Superior temporal gyrus (tissue), 1 donor: ENCODE measurements around the gene FKBP4.
"Not testable (repeated sequence)": the region's sequence is repeated elsewhere in the genome, so short reads cannot be mapped to it uniquely, and the experiment has no call there.

Experiments used
- DNase-seq: peaks from one replicate; pipeline ENCODE4 v3.0.0-alpha.2; 2016; ENCODE audit errors: extremely low spot score

FKBP4 gene

DNA sequence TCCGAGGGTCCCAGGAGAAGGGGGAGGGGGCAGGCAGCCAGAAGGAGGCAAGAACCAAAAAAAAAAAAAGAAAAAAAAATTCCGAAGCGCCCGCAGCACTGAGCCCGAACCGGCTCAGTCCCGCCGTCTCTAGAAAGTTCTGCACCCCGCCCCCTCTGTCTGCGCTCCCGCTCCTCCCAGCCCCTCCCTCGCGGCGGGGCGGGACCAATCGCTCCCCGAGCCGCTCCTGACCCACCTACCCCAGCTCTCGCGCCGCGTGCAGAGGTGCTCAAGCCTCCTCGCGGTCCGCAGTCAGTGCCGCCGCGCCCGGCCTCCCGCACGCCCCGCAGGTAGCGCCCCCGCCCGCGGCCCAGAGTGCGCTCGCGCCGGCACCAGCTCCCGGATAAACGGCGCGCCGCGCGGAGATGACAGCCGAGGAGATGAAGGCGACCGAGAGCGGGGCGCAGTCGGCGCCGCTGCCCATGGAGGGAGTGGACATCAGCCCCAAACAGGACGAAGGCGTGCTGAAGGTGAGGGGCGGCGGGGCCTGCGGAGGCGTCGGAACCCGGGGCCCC, at the start of gene FKBP4:
TSS of gene FKBP4 (plus strand) at position 235 of the 554 bp plus-strand sequence. CDS start at position 405, 170 bp downstream.
- DNase-seq: peak; percentile 91

- no peak for DNase-seq
Measured at GRCh38 chr12:2745655-2746054, 49.1 kb upstream of the FKBP4 start.

DNA sequence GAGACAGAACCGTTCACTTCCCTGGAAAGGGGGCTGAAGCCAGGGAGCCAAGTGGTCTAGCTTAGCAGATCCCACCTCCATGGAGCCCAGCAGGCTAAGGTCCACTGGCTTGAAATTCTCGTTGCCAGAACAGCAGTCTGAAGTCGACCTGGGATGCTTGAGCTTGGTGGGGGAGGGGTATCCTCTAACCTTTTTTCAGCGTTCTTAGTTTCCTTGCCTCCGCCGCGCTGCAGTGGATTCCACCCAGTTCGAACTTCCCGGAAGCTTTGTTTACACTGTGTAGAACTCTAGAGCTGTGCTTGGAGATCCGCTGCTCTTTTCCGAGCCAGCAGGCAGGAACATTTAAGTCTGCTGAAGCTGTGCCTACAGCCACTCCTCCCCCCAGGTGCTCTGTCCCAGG, 45.2 kb upstream of the FKBP4 start:
- DNase-seq: no peak

GRCh38 chr12:2750185-2750584, 44.6 kb upstream of the FKBP4 start:
- no peak for DNase-seq

DNA sequence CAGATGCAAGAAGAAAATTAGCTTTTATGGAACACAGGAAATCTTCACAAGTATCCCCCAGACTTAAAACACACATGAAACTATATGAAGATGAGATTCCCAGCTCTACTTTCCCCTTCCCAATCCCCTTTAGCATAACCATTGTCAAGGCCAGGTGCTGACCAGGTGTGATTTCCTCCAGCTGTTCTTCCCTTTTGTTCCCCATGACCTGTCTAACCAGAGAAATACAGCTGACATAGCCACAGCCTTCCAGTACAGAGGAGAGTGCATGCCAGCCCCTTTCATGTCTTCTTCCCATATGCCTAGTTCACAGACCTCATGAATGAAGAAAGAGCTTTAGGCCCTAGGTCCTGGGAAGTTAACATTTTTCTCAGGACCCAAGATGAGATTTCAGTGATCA, 43.5 kb upstream of the FKBP4 start:
- DNase-seq: no peak

- no peak for DNase-seq
Measured at GRCh38 chr12:2751686-2752085, 43.1 kb upstream of the FKBP4 start.

DNA sequence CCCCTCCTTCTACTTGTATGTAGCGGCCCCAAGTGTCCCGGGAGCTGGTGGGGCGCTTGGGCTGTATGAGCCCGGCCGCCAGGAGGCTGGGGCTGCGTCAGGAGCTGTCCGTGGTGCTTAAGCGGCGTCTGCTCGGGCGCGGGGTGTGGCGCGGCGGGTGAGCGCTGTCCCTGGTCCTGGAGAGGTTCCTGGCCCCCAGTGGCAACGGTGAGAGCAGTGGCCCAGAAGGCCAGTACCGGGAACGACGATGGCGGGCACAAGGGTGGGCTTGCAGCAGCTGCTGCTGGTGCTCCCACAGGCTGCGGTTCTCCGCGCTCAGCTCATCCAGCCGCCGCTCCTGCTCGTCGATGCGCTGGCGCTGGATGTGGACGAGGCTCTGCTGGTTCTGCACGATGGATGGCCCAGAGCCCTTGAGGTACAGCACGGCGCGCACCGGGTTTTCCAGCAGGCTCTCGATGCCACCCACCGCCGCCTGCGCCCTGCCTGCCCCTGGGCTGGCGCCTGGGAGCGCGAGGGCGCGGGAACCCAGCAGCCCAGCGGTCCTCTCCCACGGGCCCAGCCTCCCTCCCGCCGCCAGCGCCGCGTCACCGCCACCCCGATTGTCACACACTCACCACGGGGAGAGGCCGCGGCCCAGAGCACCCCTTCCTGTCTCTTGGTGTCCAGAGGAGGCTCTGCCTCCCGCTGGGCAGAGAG, 41.9 kb upstream of the FKBP4 start:
- peak; percentile 51 for DNase-seq

DNA sequence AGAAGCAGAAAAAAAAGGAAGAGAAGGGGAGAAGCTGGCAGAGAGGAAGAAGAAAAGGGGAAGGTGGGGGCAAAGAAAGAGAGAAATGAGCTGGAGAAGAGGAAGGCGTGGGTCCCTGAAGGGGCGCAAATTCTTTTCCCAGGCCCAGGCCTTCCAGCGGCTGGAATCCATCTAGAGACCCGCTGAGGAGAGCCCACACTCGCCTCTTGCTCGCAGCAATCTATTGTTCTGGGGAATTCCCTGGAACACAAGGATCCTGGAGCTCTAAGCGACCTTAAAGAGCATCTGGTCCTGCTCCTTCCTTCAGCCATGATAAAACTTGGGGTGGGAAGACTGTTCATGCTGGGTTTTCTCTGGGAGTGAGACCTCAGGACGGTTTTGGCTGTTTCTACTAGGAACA, 41.2 kb upstream of the FKBP4 start:
- no peak for DNase-seq

DNA sequence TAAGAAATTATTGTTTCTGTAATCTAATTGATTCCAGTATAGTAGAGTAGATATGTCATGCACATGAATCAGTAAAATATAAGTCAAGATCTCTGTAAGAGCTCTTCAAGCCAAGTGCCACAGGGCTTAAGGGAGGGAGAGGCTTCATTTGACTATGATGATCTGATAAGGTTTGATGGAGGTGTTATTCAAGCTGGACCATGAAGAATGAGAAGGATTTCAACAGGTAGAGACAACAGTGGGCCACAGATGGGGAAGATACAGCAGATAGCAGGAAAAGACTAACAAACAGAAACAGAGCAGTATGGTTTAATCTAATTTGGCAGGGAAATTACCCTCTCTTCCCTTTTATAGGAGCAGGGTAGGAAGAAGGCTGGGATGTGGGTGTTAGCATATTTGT, 40.6 kb upstream of the FKBP4 start:
- DNase-seq: no peak

GRCh38 chr12:2756756-2757155, 38.0 kb upstream of the FKBP4 start:
- no peak for DNase-seq

GRCh38 chr12:2759733-2760132, 35.0 kb upstream of the FKBP4 start:
- no peak for DNase-seq

- DNase-seq: no peak
Measured at GRCh38 chr12:2764398-2764797, 30.4 kb upstream of the FKBP4 start.

GRCh38 chr12:2765052-2765451, 29.7 kb upstream of the FKBP4 start:
- no peak for DNase-seq

DNA sequence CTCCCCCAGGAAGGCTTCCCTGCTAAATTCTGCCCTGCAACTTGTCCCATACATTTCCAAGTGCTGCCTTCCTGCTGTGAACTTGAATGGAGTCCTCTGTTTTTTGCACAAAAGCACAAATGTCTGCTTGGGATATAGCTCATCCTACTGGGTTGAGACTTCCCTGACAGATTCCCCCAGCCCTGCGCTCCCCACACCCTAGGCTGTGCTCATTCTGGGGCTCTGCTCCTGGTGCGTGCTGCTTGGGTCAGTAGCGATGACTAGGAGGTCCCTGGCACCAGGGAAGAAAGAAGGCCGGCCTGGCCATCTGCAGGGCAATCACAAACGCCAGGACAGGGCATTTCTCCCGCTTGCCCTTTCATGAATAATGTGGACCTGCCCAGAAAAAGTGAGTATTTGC, 29.2 kb upstream of the FKBP4 start:
- DNase-seq: no peak

DNA sequence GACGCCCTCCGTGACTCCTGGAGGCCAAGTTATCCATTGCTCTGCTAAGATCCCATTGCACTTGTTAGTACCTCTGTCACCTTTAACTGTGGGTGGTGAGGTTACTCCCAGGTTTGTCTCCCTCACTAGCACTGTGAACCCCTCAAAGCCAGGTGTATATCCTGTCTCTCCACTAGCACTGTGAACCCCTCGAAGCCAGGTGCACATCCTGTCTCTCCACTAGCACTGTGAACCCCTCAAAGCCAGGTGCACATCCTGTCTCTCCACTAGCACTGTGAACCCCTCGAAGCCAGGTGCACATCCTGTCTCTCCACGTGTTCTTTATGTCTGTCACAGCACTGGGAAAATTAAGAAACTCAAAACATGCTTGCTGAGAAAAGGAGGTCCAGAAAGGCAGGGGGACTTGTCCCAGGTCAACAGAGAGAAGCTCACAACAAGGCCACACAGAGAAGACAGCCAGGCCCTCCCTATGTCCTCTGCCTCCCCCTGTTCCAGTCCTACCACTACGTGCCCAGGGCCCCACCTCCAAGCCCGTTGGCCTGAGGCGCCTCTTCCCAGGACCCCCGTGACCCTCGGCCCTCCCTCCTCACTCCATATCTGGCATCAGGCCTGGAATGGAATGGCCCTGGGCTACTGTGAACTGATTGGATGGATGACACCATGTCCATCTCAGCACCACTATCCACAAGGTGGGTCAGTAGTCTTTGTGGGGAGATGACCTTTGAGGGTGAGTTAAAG, 26.4 kb upstream of the FKBP4 start:
- DNase-seq: no peak

DNA sequence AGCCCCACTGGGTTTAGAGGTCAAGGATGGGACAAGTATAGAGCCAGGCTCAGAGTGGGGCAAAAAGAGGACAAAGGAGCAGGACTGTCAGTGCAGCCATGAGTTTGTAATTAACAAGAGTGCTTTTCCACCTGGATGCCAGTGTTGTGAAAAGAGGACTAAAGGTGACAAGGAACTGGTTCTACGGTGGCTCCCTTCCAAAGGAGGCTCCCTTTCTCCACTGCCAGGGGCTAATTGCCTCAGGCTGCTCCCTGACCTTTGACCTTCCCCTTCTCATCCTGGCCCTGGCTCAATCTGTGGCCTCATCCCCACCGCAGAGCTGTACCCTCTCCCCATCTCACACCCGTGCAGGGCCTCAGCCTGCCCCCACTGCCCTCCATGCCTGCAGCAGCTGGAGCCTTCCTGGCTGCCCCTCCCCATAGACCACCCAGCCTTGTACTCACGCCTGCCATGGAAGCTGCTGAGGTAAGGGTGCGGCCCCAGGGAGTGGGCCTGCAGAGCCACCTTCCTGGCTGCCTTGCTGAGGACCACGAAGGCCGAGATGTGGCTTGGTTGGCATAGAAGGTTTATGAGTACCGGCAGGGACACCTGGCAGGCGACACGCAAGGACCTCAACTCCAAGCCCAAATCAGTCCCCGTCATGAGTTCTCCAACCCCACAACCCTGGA, 24.8 kb upstream of the FKBP4 start:
- no peak for DNase-seq

- DNase-seq: not testable (repeated sequence)
Measured at GRCh38 chr12:2770544-2770943, 24.2 kb upstream of the FKBP4 start.

DNA sequence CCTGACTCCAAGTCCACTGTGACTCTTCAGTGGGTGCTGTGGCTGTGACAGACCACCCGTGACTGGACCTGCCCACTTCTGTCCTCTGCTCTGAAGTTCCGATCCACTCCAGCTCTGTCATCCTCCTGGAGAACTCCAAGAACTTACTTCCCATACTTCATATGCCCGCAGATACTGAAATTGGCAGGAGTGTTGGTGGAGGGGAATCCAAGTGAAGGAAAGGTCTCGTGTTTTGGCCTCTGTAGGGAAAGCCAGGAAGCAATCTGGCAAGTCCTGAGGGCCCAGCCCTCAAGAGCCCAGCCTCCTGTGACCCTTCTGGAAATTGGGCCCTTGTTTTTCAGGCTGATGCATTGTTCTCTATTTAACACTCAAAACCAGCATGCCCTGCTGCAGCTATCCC, 22.4 kb upstream of the FKBP4 start:
- DNase-seq: no peak

GRCh38 chr12:2773199-2773875, 21.4 kb upstream of the FKBP4 start:
- no peak for DNase-seq

DNA sequence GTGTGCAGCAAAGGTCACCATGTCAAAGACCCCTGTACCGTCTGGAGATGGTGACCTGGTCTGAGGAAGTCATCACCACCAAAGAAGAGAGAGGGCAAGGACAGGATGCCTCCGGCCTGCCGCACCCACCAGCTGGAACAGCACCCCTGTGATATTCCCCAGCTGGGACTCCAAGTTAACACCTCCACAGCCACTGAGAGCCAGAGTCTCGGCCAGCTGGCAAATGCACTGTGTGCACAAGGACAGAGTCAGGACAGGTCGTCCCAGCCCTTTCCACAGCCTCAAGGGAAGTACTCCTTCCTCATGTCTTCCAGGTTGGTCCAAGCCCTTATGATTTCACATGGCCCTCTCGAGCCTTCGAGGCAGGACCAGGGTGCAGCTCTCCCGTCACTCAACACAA, 19.3 kb upstream of the FKBP4 start:
- no peak for DNase-seq

DNA sequence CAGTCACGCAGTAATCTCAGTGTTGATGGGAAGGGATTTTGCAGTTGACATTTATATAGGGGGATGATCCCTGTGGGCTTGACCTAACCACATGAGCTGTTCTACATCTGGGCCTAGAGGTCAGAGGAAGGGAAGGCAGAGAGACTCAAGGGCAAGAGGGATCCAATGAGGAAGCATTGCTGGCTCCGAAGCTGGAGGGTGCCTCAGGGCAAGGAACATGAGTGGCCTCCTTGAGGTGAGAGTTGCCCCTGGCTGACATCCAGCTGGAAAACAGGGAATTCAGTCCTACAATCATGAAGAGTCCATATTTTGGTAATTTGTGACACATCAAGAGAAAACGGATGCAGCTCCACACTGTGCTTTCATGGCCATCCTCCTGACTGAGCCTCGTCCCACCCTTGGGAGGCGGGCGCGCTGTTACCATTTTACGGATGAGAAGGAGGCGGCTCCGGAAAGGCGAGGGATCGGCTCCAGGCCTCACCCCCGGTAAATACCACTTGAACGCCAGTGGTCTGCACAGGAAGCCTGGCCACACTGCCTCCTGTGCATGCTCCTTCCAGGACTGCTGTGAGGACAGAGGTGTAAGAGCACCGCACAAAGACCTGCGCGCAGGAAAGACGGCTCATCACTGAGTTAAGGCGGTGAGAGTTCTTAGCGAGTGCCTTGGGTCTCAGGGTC, 18.5 kb upstream of the FKBP4 start:
- DNase-seq: no peak
